HG03280 (cell line): ENCODE data around the gene MEIOSIN.
"Not testable (repeated sequence)": the region's sequence is repeated elsewhere in the genome, so short reads cannot be mapped to it uniquely, and the experiment has no call there.

Experiments used
- ATAC-seq: cut with Tn5 transposase; IDR thresholded peaks from one replicate; pipeline ENCODE4 v1.9.1; 2021; ENCODE audit warnings: mild to moderate bottlenecking, moderate library complexity; ENCODE audit not compliant: unreplicated experiment

Gene MEIOSIN

DNA sequence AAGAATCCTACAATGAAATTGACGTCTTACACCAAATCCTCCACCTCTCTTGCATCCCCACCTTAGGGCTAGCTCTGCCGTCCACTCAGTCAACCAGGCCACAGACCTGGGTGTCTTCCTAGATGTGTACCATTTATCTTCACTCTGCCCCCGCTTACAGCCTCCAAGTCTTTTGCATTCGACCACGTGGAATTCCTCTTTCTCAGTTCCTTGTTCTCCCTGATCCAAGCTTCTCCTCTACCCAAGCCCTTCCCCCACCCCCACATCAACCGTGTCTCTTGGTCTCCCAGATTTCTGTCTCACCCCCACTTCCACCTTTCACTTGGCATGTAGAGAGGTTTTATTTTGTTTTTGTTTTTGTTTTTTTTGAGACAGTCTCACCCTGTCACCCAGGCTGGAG is 60.6 kb downstream of the MEIOSIN start:
- ATAC-seq = no peak

DNA sequence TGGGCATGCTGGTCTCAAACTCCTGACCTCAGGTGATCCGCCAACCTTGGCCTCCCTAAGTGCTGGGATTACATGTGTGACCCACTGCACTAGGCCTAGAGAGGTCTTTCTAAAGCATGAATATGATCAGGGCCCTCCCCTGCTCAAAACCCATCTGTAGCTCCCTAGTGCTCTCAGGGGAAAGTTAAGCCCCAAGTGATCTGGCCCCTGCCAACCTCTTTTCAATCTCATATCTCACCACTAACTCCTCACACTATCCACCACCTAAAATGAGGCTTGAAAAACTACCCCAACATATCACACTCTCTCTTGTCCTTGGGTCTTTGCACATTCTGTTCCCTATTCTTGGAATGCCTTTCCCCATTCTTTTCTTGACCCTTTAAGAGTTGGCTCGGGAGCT is 61.4 kb downstream of the MEIOSIN start:
- no peak for ATAC-seq

DNA sequence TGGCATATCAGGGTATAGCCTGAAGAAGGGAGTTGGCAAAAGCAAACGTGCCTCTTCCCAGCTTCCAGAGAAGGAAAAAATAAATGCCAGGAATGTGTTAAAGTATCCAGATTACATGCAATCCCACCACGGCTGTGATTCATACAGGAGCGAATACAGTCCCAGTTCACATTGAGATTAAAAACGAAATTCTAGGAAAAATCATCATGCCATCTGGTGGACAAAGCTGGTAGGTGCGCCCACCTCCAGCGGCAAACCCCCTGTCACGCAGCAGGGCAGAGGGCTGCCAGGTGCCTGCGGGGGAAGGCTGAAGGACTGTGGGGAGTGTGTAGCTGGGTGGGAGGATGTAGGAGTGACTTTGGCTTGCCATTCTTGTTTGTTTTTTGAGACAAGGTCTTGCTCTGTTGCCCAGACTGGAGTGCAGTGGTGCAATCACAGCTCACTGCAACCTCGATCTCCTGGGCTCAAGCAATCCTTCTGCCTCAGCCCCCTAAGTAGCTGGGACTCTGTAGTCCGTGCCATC is 65.8 kb downstream of the MEIOSIN start:
- no peak for ATAC-seq

DNA sequence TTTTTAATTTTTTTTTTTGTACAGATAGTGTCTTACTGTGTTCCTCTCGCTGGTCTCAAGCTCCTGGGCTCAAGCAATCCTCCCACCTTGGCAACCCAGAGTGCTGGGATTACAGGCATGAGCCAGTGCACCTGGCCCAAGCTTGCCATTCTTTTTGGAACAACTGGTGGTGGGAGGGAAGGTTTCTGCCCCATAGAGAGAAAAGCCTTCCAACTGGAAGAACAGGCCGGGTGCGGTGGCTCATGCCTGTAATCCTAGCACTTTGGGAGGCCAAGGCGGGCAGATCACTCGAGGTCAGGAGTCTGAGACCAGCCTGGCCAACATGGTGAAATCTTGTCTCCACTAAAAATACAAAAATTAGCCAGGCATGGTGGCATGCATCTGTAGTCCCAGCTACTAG is 66.3 kb downstream of the MEIOSIN start:
- not testable (repeated sequence) for ATAC-seq

DNA sequence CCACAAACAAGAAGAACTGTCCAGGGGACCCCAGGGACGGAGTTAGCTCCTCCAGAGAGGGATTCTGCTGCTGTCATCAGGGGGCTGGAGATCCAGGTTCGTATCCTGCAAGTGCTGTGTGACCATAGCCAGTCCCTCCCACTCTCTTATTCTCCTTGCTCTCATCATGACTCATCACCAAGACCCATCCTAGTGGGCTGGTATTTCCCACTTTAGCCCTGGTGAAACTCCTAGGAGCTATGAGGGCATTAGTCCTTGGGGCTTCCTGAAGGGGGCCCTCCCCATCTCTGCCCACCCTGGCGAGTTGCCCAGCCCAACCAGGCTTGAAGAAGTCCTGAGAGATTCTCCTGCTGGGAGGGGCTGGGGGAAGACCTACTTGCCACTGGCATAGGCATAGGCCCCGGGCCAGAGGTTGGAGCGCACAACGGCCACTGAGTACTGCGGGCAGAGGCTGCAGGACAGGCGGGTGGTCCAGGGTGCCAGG is 66.9 kb downstream of the MEIOSIN start:
- no peak for ATAC-seq

DNA sequence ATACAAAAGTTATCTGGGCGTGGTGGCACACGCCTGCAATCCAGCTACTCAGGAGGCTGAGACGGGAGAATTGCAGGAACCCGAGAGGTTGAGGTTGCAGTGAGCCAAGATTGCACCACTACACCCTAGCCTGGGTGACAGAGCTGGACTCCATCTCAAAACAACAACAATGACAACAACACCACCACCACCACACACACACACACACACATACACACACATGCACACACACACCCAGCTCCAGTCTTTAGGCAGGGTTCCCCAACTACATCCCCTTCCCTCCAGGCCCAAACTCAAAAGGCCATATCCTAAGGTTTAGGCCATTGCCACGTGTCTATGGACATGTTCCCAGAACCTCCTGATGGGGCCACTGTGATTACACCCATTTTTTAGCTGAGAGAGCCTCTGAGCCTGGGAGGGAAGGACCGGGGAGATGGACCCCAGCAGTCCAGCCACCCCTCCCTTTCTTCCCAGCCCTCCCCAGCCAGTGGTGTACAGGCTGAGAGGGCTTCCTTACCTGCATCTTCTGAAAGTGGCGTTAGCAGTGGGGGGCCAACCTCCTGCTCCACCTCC is 68.5 kb downstream of the MEIOSIN start:
- no peak for ATAC-seq

DNA sequence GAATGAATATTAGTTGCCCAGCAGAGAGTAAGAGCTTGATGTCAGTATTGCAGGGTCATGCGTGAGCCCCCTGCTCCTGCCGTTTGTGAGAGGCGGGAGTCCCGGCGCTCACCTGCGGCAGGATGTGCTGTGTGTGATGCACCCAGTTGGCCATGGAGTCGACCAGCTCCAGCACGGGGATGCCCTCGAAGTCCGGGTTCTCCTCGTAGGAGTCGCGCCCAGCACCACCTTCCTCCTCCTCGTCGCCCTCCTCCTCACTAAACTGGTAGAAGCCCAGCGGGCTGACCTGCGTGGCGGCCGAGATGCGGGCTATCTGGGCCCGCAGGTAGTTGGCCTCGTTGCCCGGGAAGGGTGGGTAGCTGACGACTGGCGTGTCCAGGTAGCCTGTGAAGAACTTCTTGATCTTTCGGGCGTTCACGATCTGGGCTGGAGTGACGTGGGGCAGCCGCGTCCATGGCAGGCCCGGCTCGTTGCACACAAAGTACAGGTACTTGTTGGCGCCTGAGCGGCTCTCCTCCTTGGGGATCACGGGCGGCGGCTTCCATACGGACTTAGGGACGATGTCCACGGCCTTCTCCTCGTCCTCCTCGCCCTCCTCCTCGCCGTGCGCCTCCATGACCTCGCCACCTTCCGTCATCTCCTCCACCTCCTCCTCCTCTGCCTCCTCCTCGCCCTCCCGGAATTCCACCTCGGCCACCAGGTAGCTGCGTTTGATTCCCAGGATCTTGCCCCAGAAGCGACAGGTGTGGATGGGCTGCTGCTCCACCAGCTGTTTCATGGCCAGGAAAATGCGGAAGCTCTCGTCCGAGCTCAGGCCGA is 71.1 kb downstream of the MEIOSIN start:
- ATAC-seq = no peak

DNA sequence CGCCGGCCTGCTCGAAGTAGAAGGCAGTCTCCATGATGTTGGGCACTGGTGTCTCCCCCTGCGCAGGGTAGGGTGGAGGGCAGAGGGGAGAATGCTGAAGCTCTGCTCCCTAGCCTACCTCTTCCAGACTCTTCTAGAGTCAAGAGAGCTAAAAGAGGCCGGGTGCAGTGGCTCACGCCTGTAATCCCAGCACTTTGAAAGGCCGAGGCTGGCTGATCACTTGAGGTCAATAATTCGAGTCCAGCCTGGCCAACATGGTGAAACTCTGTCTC is 71.7 kb downstream of the MEIOSIN start:
- no peak for ATAC-seq

DNA sequence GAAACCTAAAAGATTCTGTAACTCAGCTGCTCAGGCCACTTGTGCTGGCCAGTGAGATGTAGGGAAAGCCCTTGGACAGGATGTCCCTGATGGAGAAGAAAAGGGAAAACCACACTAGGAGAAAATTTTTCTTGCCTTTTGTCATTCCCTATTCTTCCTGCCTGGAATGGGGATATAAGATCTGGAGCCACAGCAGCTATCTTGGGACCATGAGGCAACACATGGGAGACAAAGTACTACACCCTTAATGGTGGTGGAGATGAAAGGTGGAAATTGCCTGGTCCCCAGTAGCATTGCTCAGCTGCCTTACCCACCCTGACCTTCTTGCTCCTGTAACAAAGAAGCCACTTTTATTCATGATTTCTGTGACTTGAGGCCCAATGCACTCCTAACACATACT is 72.5 kb downstream of the MEIOSIN start:
- ATAC-seq = no peak

DNA sequence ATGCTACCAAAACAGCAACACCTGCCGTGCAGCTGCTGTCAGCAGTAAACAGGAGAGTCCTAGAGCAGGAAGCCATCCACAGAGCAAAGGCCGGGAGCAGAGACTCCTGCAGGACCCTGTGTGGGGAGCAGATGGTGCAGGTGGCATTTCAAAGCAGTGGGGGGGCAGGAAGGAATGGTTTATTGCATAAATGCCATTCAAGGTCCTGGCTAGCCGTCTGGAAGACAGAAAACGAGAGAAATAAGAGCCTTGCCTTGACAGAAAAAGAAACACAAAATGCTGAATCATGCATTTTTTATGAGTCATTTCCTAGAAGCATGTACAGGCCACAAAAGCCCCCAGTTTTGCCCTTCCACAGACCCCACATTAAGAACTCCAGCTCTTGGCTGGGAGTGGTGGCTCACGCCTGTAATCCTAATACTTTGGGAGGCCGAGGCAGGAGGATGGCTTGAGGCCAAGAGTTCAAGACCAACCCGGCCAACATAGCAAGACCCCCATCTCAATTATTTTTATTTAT is 76.5 kb downstream of the MEIOSIN start:
- no peak for ATAC-seq

DNA sequence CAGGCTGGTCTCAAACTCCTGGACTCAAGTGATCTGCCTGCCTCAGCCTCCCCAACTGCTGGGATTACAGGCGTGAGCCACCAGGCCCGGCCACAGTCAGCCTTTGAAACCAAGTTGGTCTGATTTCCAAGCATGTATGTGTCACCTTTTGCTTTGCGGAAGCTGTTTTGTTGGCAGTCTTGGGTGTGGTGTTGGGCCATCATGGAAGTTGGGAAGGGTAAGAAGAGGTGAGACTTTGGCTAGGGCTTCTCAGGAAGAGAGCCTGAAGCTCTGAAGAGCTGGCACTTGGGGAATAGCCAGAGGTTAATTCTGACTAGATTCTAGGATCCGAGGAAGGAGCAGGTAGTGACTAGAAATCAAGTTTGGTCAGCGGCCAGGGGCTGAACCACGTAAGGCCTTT is 79.1 kb downstream of the MEIOSIN start:
- no peak for ATAC-seq
